Type B pancreatic cell (in vitro differentiated cells): ENCODE data around the gene ETFA. TPM values are rescaled to one million over a fixed set of nuclear protein-coding genes. Genes with fewer than 3 reads are reported as not detected.

Source experiments
- DNase-seq: peaks from one replicate; pipeline ENCODE4 v3.0.0; 2021; ENCODE audit warnings: mixed read lengths; ENCODE audit not compliant: unreplicated experiment; ENCODE audit errors: extremely low spot score
- H3K27ac Mint-ChIP-seq: 2 replicates; pipeline ENCODE4 v1.8.0; 2021; ENCODE audit warnings: mild to moderate bottlenecking, mixed read lengths
- H3K27me3 Mint-ChIP-seq: 2 replicates; pipeline ENCODE4 v1.8.0; 2021; ENCODE audit warnings: mixed read lengths
- H3K36me3 Mint-ChIP-seq: 2 replicates; pipeline ENCODE4 v1.8.0; 2021; ENCODE audit warnings: mixed read lengths
- H3K4me1 Mint-ChIP-seq: one replicate; pipeline ENCODE4 v1.8.0; 2021; ENCODE audit warnings: mixed read lengths; ENCODE audit not compliant: unreplicated experiment
- H3K4me3 Mint-ChIP-seq: 2 replicates; pipeline ENCODE4 v1.8.0; 2021; ENCODE audit warnings: mild to moderate bottlenecking, mixed read lengths
- H3K9me3 Mint-ChIP-seq: 2 replicates; pipeline ENCODE4 v1.8.0; 2021; ENCODE audit warnings: mixed read lengths
- CTCF ChIP-seq: fragments of 200-600 bp; sonication (generic); conservative IDR thresholded peaks from 2 replicates; pipeline ENCODE4 v1.5.0; 2021; ENCODE audit warnings: antibody characterized with exemption, mild to moderate bottlenecking
- total RNA-seq: library from RNA; stranded (reverse); gene quantifications from 2 replicates; pipeline ENCODE4 v1.2.1, GENCODE V29; 2021; ENCODE audit warnings: low replicate concordance

The ETFA gene
- total RNA-seq, 1 donor from 2014 or later, result 149 TPM

- no peaks in the 10 kb centered on the region for H3K36me3 Mint-ChIP-seq
- H3K27me3 Mint-ChIP-seq, result peaks cover 14% of the 10 kb centered on the region
- no peak overlapping the region for H3K4me3 Mint-ChIP-seq
- H3K27ac Mint-ChIP-seq, result no peak overlapping the region
- DNase-seq, result no peak
- TF ChIP-seq CTCF, result no peak
- peaks cover 12% of the 10 kb centered on the region for H3K4me1 Mint-ChIP-seq
- no peaks in the 10 kb centered on the region for H3K9me3 Mint-ChIP-seq
Measured at GRCh38 chr15:76178296-76179000, 132.8 kb downstream of the ETFA start.

- no peak for DNase-seq
- TF ChIP-seq CTCF, result no peak
- Mint-ChIP-seq H3K4me1 (peaks cover 12% of the 10 kb centered on the region), H3K9me3 (no peaks in the 10 kb centered on the region), H3K27ac (no peak overlapping the region), H3K4me3 (no peak overlapping the region), H3K36me3 (no peaks in the 10 kb centered on the region), H3K27me3 (peaks cover 14% of the 10 kb centered on the region)
Measured at GRCh38 chr15:76177491-76178040, 133.7 kb downstream of the ETFA start.

GRCh38 chr15:76176487-76177085, 134.7 kb downstream of the ETFA start:
- H3K4me3 Mint-ChIP-seq, result no peak overlapping the region
- no peak overlapping the region for H3K27ac Mint-ChIP-seq
- H3K36me3 Mint-ChIP-seq, result no peaks in the 10 kb centered on the region
- H3K4me1 Mint-ChIP-seq, result peaks cover 12% of the 10 kb centered on the region
- no peak for TF ChIP-seq CTCF
- no peaks in the 10 kb centered on the region for H3K9me3 Mint-ChIP-seq
- DNase-seq, result no peak
- H3K27me3 Mint-ChIP-seq, result peaks cover 14% of the 10 kb centered on the region

- DNase-seq, result no peak
- H3K4me1 Mint-ChIP-seq, result peaks cover 12% of the 10 kb centered on the region
Measured at GRCh38 chr15:76176059-76176458, 135.2 kb downstream of the ETFA start.

GRCh38 chr15:76175442-76175841, 135.8 kb downstream of the ETFA start:
- Mint-ChIP-seq H3K27ac (no peak overlapping the region), H3K4me1 (peaks cover 12% of the 10 kb centered on the region), H3K4me3 (no peak overlapping the region), H3K27me3 (peaks cover 14% of the 10 kb centered on the region), H3K36me3 (no peaks in the 10 kb centered on the region), H3K9me3 (no peaks in the 10 kb centered on the region)
- TF ChIP-seq CTCF, result no peak
- DNase-seq, result no peak

More at GRCh38 chr15:76176059-76176458, 135.2 kb downstream of the ETFA start:
- Mint-ChIP-seq H3K27me3 (peaks cover 14% of the 10 kb centered on the region), H3K36me3 (no peaks in the 10 kb centered on the region), H3K4me3 (no peak overlapping the region), H3K27ac (no peak overlapping the region), H3K9me3 (no peaks in the 10 kb centered on the region)
- TF ChIP-seq CTCF, result no peak
